Astrocyte (in vitro differentiated cells and primary cell): ENCODE data around the gene XRN2.

Experiments used
- CTCF ChIP-seq: IDR thresholded peaks from 2 replicates; pipeline ENCODE4 v1.5.1; 2011; ENCODE audit warnings: low read depth, mild to moderate bottlenecking, inconsistent platforms, low read length, moderate library complexity; ENCODE audit not compliant: insufficient read depth
- EZH2 ChIP-seq: IDR thresholded peaks from 2 replicates; pipeline ENCODE4 v1.6.1; 2012; ENCODE audit warnings: mild to moderate bottlenecking, low read length, inconsistent platforms; ENCODE audit not compliant: insufficient read depth

- TF ChIP-seq CTCF, result no peak
- TF ChIP-seq EZH2, result no peak
Observed at GRCh38 chr20:21303061-21303871, at the start of gene XRN2.
